GM19099 (cell line): Measurements from ENCODE around the gene CYP3A5.

Experiments used
- POLR2A ChIP-seq: IDR thresholded peaks from 3 replicates; pipeline ENCODE4 v1.6.1; 2011; ENCODE audit warnings: low read depth; ENCODE audit not compliant: insufficient read length; ENCODE audit errors: extremely low read depth

The CYP3A5 gene

GRCh38 chr7:99679400-99680191 lies at the start of gene CYP3A5:
Gene CYP3A5, minus strand, starts transcription at chr7:99679996. Its CDS starts 100 bp downstream, at chr7:99679896.
- TF ChIP-seq POLR2A = no peak

GRCh38 chr7:99728615-99729014 lies 48.8 kb upstream of the CYP3A5 start:
- TF ChIP-seq POLR2A = no peak

GRCh38 chr7:99720800-99721595 lies 41.2 kb upstream of the CYP3A5 start:
- TF ChIP-seq POLR2A = no peak

GRCh38 chr7:99719996-99720769 lies 40.4 kb upstream of the CYP3A5 start:
- no peak for TF ChIP-seq POLR2A

- no peak for TF ChIP-seq POLR2A
Measured at GRCh38 chr7:99713995-99714570, 34.3 kb upstream of the CYP3A5 start.

- TF ChIP-seq POLR2A = no peak
Measured at GRCh38 chr7:99709838-99710578, 30.2 kb upstream of the CYP3A5 start.

GRCh38 chr7:99709260-99709659 lies 29.5 kb upstream of the CYP3A5 start:
- TF ChIP-seq POLR2A = no peak

GRCh38 chr7:99707096-99707495 lies 27.3 kb upstream of the CYP3A5 start:
- TF ChIP-seq POLR2A = no peak

GRCh38 chr7:99699946-99700345 lies 20.1 kb upstream of the CYP3A5 start:
- TF ChIP-seq POLR2A = no peak

- TF ChIP-seq POLR2A = no peak
Measured at GRCh38 chr7:99694912-99695304, 15.1 kb upstream of the CYP3A5 start.

- no peak for TF ChIP-seq POLR2A
Measured at GRCh38 chr7:99694201-99694911, 14.6 kb upstream of the CYP3A5 start.

- TF ChIP-seq POLR2A = no peak
Measured at GRCh38 chr7:99693427-99694200, 13.8 kb upstream of the CYP3A5 start.

- TF ChIP-seq POLR2A = no peak
Measured at GRCh38 chr7:99693100-99693426, 13.3 kb upstream of the CYP3A5 start.
